Transverse colon (tissue), 4 donors: Measurements from ENCODE around the gene GFRA1. TPM values are rescaled to one million over a fixed set of nuclear protein-coding genes. Genes with fewer than 3 reads are reported as not detected.

Experiments used
- DNase-seq: peaks from one replicate; pipeline ENCODE4 v3.0.0-alpha.2; 2019
- H3K27ac ChIP-seq, 4 donors: fragments of 200-600 bp; sonication (generic); 2 replicates each; pipeline ENCODE4 v1.5.1; 2016 to 2018; ENCODE audit warnings: inconsistent platforms in 4 of 4
- H3K27me3 ChIP-seq: fragments of 200-600 bp; sonication (generic); 2 replicates; pipeline ENCODE4 v1.5.1; 2017; ENCODE audit warnings: inconsistent platforms
- H3K36me3 ChIP-seq, 4 donors: fragments of 200-600 bp; sonication (generic); 2 replicates each; pipeline ENCODE4 v1.5.1; 2017 to 2019; ENCODE audit warnings: inconsistent platforms in 4 of 4
- H3K4me1 ChIP-seq, 4 donors: fragments of 200-600 bp; sonication (generic); 2 replicates each; pipeline ENCODE4 v1.5.1; 2017 to 2020; ENCODE audit warnings: inconsistent platforms in 4 of 4
- H3K4me3 ChIP-seq, 4 donors: fragments of 200-600 bp; sonication (generic); 1 replicate in 1 of 4; 2 replicates in 3 of 4; pipeline versions ENCODE4 v1.5.1 to v1.6.1; 2017 to 2019; ENCODE audit warnings: inconsistent platforms in 4 of 4
- H3K9me3 ChIP-seq, 2 donors: fragments of 200-600 bp; sonication (generic); 2 replicates each; pipeline ENCODE4 v1.5.1; 2017 to 2019; ENCODE audit warnings: inconsistent platforms in 2 of 2
- EP300 ChIP-seq: sonication (generic); formaldehyde crosslinking; IDR thresholded peaks from one replicate; pipeline ENCODE4 v1.6.1; 2017; ENCODE audit warnings: antibody characterized with exemption, low read depth
- POLR2A ChIP-seq: fragments of 450-650 bp; IDR thresholded peaks from one replicate; pipeline ENCODE4 v1.6.1; 2016; ENCODE audit warnings: antibody characterized with exemption, mild to moderate bottlenecking, moderate library complexity
- POLR2AphosphoS5 ChIP-seq, 3 donors: sonication (generic); formaldehyde crosslinking; IDR thresholded peaks; one replicate each; pipeline ENCODE4 v1.6.1; 2016; ENCODE audit warnings: antibody characterized with exemption in 3 of 3
- WGBS, 2 donors: methylation state at CpG; one replicate each; pipeline ENCODE4 v1.1.5; 2018; ENCODE audit warnings: low coverage in 1 of 2; 5-methylcytosine and 5-hydroxymethylcytosine counted together
- in situ Hi-C, 4 donors: fragments of 200-750 bp; cut with MboI; loops; one replicate each; pipeline versions ENCODE4 v1.15.0 to v1.15.1; 2017; ENCODE audit warnings: low sequenced_read_pairs in 3 of 4, low pct_ligation_motif_present in 1 of 4, low pct_unique_long_range_greater_than_20kb in 1 of 4
- intact Hi-C: fragments of 100-400 bp; cut with DNase I; formaldehyde crosslinking; loops from one replicate; pipeline ENCODE4 v1.15.1; 2023; ENCODE audit warnings: low total_unique reads
- total RNA-seq, 4 donors: library from RNA; depleted of rRNA; stranded (reverse); fragments of >200 nt; gene quantifications; one replicate each; pipeline ENCODE4 v1.1.0, GENCODE V29; 2016
- TF ChIP-seq, protein P1 (sequence below), 5 experiments: fragments of 200-600 bp in 3 of 5; fragments of 450-650 bp in 2 of 5; sonication (generic) in 3 of 5; IDR thresholded peaks; 1 replicate in 2 of 5; 2 replicates in 3 of 5; pipeline ENCODE4 v1.5.1; 2016 to 2017; ENCODE audit warnings: antibody characterized with exemption in 5 of 5, inconsistent platforms in 3 of 5, mild to moderate bottlenecking in 2 of 5, moderate library complexity in 1 of 5

Gene GFRA1
- total RNA-seq, 4 donors from 2014 or later = 12.0 to 32.8 (median 17.3) TPM

DNA sequence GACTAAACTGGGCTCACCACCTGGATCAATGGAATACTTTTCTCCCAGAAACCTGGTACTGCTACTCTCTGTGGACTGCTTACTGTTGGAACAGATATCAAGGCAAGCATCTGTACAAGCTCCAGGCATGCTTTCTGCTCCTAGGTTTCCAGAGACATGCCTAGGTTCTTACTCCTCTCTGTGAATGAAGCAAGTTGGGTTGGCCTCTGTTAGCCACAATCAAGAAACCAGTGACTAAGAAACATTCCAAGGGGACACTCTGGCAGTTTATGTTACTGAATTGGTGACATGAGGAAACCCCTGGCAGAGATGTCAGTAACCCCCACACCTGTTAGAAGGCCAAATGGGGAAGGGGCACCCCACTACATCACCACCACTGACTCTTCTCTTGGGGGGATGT, 121.9 kb downstream of the GFRA1 start:
- TF ChIP-seq POLR2A = no peak
- no peak for TF ChIP-seq EP300
- no peak for TF ChIP-seq POLR2AphosphoS5 (IDR thresholded peaks at IDR 0.05)
- TF ChIP-seq, protein P1, sequence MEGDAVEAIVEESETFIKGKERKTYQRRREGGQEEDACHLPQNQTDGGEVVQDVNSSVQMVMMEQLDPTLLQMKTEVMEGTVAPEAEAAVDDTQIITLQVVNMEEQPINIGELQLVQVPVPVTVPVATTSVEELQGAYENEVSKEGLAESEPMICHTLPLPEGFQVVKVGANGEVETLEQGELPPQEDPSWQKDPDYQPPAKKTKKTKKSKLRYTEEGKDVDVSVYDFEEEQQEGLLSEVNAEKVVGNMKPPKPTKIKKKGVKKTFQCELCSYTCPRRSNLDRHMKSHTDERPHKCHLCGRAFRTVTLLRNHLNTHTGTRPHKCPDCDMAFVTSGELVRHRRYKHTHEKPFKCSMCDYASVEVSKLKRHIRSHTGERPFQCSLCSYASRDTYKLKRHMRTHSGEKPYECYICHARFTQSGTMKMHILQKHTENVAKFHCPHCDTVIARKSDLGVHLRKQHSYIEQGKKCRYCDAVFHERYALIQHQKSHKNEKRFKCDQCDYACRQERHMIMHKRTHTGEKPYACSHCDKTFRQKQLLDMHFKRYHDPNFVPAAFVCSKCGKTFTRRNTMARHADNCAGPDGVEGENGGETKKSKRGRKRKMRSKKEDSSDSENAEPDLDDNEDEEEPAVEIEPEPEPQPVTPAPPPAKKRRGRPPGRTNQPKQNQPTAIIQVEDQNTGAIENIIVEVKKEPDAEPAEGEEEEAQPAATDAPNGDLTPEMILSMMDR (IDR thresholded peaks at IDR 0.05) = no peak
- intact Hi-C loops (no loop called here), in situ Hi-C loops (no loop called here)
- DNase-seq = no peak
- Histone ChIP-seq H3K9me3 (no peaks in the 10 kb centered on the region), H3K27me3 (no peaks in the 10 kb centered on the region), H3K27ac (no peak overlapping the region), H3K4me3 (no peak overlapping the region), H3K36me3 (no peaks in the 10 kb centered on the region), H3K4me1 (no peaks in the 10 kb centered on the region)

DNA sequence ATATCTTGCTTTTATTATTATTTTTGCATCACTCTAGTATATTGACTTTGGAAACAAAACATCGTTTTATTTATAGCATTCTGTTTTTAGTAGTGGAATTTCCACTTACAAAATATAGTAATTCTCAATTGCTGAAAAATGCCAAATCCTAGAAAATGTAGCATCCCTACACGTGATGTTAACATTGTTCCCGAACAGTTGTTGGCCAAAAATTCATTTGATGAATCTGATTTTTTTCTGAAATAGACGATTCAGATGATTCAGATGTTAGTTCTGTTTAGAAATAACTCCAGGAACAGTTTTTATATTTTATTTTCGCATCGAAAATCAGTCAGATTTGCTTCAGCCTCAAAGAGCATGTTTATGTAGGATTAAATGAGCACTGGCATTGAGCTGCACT, 122.4 kb downstream of the GFRA1 start:
- Histone ChIP-seq H3K4me1 (no peaks in the 10 kb centered on the region), H3K4me3 (no peak overlapping the region), H3K9me3 (no peaks in the 10 kb centered on the region), H3K27me3 (no peaks in the 10 kb centered on the region), H3K36me3 (no peaks in the 10 kb centered on the region), H3K27ac (no peak overlapping the region)
- in situ Hi-C loops = no loop called here
- intact Hi-C loops = no loop called here
- no peak for DNase-seq
- no peak for TF ChIP-seq POLR2A
- TF ChIP-seq POLR2AphosphoS5 (IDR thresholded peaks at IDR 0.05) = no peak
- no peak for TF ChIP-seq EP300
- TF ChIP-seq, protein P1 (IDR thresholded peaks at IDR 0.05) = no peak
- WGBS, 2 donors = 34 to 48% methylated on average over 6 of the region's 6 CpGs

DNA sequence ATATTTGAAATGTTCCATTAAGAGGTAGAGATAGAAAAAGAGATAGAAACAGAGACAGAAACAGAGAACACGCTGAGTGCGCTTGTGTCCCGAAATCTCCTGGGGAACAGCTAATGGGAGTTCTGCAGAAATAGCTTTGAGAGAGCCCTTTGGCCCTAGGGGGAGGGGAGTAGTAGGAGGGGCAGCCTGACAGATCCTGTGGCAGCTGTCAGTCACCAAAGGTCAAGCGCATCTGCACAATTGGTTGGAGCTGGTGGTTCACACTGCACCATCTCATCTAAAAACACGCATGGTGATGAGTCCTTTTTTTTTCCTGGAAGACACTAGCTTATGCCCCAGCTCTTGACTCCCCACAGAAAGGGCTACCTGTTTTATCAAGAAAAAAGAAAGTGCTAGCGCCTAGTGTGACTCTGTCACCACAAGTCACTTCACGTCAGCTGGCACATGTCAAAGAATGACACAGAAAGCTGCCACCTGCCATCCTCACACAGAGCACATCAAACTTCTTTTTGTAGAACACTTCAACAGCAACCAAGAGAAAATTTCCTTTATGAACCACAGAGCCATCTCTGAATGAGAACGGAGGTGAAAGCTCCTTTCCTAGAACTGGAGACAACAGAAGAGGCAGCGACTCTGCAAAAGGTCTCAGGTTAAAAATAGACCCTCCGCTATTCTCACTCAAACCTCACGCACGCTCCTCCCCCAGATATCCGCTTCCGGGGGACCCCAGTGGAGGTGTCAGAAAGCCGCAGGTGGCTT, 125.7 kb downstream of the GFRA1 start:
- intact Hi-C loops = no loop called here
- Histone ChIP-seq H3K4me1 (no peaks in the 10 kb centered on the region), H3K4me3 (no peak overlapping the region), H3K36me3 (no peaks in the 10 kb centered on the region), H3K9me3 (no peaks in the 10 kb centered on the region), H3K27ac (no peak overlapping the region), H3K27me3 (no peaks in the 10 kb centered on the region)
- TF ChIP-seq, protein P1 (IDR thresholded peaks at IDR 0.05) = no peak
- no peak for TF ChIP-seq EP300
- no peak for TF ChIP-seq POLR2AphosphoS5 (IDR thresholded peaks at IDR 0.05)
- no peak for TF ChIP-seq POLR2A
- in situ Hi-C loops = no loop called here
- no peak for DNase-seq
- WGBS, 2 donors = 82 to 84% methylated on average over 6 to 15 of the region's 15 CpGs

DNA sequence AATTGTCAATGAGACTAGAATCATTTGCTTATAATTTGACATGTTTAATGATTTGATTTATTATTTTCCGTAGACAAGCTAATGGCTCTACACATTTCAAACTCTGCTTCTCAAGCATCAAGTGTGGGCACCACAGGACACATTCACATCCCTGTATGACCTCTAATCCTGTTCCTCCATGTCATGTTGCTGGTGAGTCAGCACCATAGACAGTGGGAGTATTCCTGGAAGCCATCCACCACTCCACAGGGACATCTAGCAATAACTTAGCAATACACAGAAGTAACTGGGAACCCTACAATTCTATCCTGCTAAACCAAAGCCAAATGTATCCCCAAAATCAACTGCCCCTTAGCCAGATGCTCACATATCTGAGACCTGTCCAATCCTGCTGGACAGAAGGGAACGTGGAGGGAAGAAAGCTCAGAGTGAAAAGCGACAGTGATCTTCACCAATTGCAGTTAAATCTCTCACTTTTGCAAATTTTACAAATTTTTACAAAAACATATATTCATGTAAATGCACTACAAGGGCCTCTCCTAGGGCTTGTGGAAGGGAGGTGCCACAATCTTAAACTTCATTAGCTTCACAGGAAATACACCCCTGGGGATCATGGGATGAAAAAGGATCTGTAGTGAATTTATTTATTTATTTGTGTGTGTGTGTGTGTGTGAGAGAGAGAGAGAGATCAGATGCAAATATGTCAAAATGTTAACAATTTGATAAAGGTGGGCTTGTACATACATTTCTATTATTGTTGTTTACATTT, 126.5 kb downstream of the GFRA1 start:
- in situ Hi-C loops = no loop called here
- Histone ChIP-seq H3K9me3 (no peaks in the 10 kb centered on the region), H3K4me1 (no peaks in the 10 kb centered on the region), H3K4me3 (no peak overlapping the region), H3K27me3 (no peaks in the 10 kb centered on the region), H3K27ac (no peak overlapping the region), H3K36me3 (no peaks in the 10 kb centered on the region)
- WGBS, 2 donors = 82 to 86% methylated on average over 3 of the region's 3 CpGs
- DNase-seq = no peak
- intact Hi-C loops = no loop called here
- TF ChIP-seq EP300 = no peak
- TF ChIP-seq POLR2AphosphoS5 (IDR thresholded peaks at IDR 0.05) = no peak
- no peak for TF ChIP-seq POLR2A
- TF ChIP-seq, protein P1 (IDR thresholded peaks at IDR 0.05) = no peak
